Trophoblast cell (in vitro differentiated cells and primary cell): ENCODE results near the gene GPD1L.

Source experiments
- DNase-seq, 2 donors: peaks; one replicate each; pipeline ENCODE4 v3.0.0-alpha.2; 2016
- H2AFZ ChIP-seq: 2 replicates; pipeline ENCODE4 v1.6.1; 2013; ENCODE audit warnings: low read length, moderate library complexity, mild to moderate bottlenecking; ENCODE audit not compliant: insufficient read depth, poor library complexity
- H2AK5ac ChIP-seq: 2 replicates; pipeline ENCODE4 v1.6.1; 2013; ENCODE audit warnings: mild to moderate bottlenecking, low read length
- H2BK120ac ChIP-seq: 2 replicates; pipeline ENCODE4 v1.6.1; 2013; ENCODE audit warnings: low read length, mild to moderate bottlenecking, moderate library complexity; ENCODE audit not compliant: insufficient read depth, poor library complexity
- H2BK12ac ChIP-seq: 2 replicates; pipeline ENCODE4 v1.6.1; 2013; ENCODE audit warnings: mild to moderate bottlenecking, low read length, moderate library complexity
- H2BK5ac ChIP-seq: 2 replicates; pipeline ENCODE4 v1.6.1; 2013; ENCODE audit warnings: low read length, low read depth, moderate library complexity, mild to moderate bottlenecking; ENCODE audit not compliant: poor library complexity
- H3K14ac ChIP-seq: 2 replicates; pipeline ENCODE4 v1.6.1; 2013; ENCODE audit warnings: mild to moderate bottlenecking, low read length
- H3K18ac ChIP-seq: 2 replicates; pipeline ENCODE4 v1.6.1; 2013; ENCODE audit warnings: mild to moderate bottlenecking, low read length
- H3K23ac ChIP-seq: 2 replicates; pipeline ENCODE4 v1.6.1; 2013; ENCODE audit warnings: low read length
- H3K27ac ChIP-seq: 2 replicates; pipeline ENCODE4 v1.5.1; 2013; ENCODE audit warnings: low read depth, mild to moderate bottlenecking, inconsistent platforms, low read length, moderate library complexity
- H3K27me3 ChIP-seq: 2 replicates; pipeline ENCODE4 v1.6.1; 2013; ENCODE audit warnings: inconsistent platforms, mild to moderate bottlenecking, low read length, moderate library complexity; ENCODE audit not compliant: insufficient read depth
- H3K36me3 ChIP-seq, 2 experiments: 1 replicate in 1 of 2; 2 replicates in 1 of 2; pipeline ENCODE4 v1.6.1; 2013; ENCODE audit warnings: low read length in 2 of 2, mild to moderate bottlenecking in 2 of 2, moderate library complexity in 1 of 2; ENCODE audit not compliant: insufficient read depth in 2 of 2, control insufficient read depth in 1 of 2
- H3K4ac ChIP-seq: 2 replicates; pipeline ENCODE4 v1.6.1; 2013; ENCODE audit warnings: low read depth, mild to moderate bottlenecking, low read length, moderate library complexity
- H3K4me1 ChIP-seq, 2 experiments: 1 replicate in 1 of 2; 2 replicates in 1 of 2; pipeline ENCODE4 v1.6.1; 2013; ENCODE audit warnings: low read length in 2 of 2, mild to moderate bottlenecking in 2 of 2, moderate library complexity in 1 of 2; ENCODE audit not compliant: insufficient read depth in 2 of 2, control insufficient read depth in 1 of 2
- H3K4me2 ChIP-seq: 2 replicates; pipeline ENCODE4 v1.6.1; 2013; ENCODE audit warnings: inconsistent platforms, mild to moderate bottlenecking, low read length, moderate library complexity
- H3K4me3 ChIP-seq: 2 replicates; pipeline ENCODE4 v1.5.1; 2013; ENCODE audit warnings: mild to moderate bottlenecking, low read depth, low read length, inconsistent platforms
- H3K79me1 ChIP-seq: one replicate; pipeline ENCODE4 v1.6.1; 2013; ENCODE audit warnings: low read length
- H3K79me2 ChIP-seq: 2 replicates; pipeline ENCODE4 v1.6.1; 2013; ENCODE audit warnings: low read length, mild to moderate bottlenecking; ENCODE audit not compliant: control insufficient read depth, insufficient read depth, poor library complexity
- H3K9ac ChIP-seq: 2 replicates; pipeline ENCODE4 v1.6.1; 2013; ENCODE audit warnings: mild to moderate bottlenecking, low read length
- H3K9me3 ChIP-seq: 2 replicates; pipeline ENCODE4 v1.6.1; 2013; ENCODE audit warnings: low read depth, mild to moderate bottlenecking, control low read depth, inconsistent platforms, low read length; ENCODE audit not compliant: insufficient read depth
- H4K12ac ChIP-seq: 2 replicates; pipeline ENCODE4 v1.6.1; 2013; ENCODE audit warnings: low read depth, mild to moderate bottlenecking, low read length, moderate library complexity
- H4K8ac ChIP-seq: 2 replicates; pipeline ENCODE4 v1.6.1; 2013; ENCODE audit warnings: low read depth, mild to moderate bottlenecking, low read length, moderate library complexity
- H4K91ac ChIP-seq: one replicate; pipeline ENCODE4 v1.6.1; 2013; ENCODE audit warnings: low read depth, mild to moderate bottlenecking, low read length, moderate library complexity
- WGBS: extraction: QIAGEN DNeasy Blood & Tissue Kit; methylation state at CpG from one replicate; pipeline ENCODE4 v1.1.7; 2013; ENCODE audit warnings: missing lambda C conversion rate; ENCODE audit not compliant: insufficient read length, insufficient coverage; ENCODE audit errors: extremely low coverage; 5-methylcytosine and 5-hydroxymethylcytosine counted together

GPD1L gene

GRCh38 chr3:32109256-32109655 lies 2.8 kb downstream of the GPD1L start:
- Histone ChIP-seq H3K9ac (no peak overlapping the region), H3K79me1 (peaks cover 4% of the 10 kb centered on the region), H3K4me1 (peaks cover 3 to 9% of the 10 kb centered on the region in 2 experiments), H3K4me3 (no peak overlapping the region), H3K18ac (no peak overlapping the region), H2BK5ac (no peak overlapping the region), H3K27ac (no peak overlapping the region), H3K4ac (no peak overlapping the region), H3K27me3 (peaks cover 2% of the 10 kb centered on the region), H2BK12ac (no peak overlapping the region), H3K23ac (no peak overlapping the region), H2BK120ac (no peak overlapping the region), H3K14ac (no peak overlapping the region), H4K91ac (no peak overlapping the region), H3K4me2 (no peak overlapping the region), H2AFZ (no peak overlapping the region), H4K12ac (no peak overlapping the region), H3K79me2 (no peaks in the 10 kb centered on the region), H3K9me3 (no peaks in the 10 kb centered on the region), H2AK5ac (no peak overlapping the region), H3K36me3 (no peaks in the 10 kb centered on the region), H4K8ac (no peak overlapping the region)
- peak in 1 of 2 donors; percentile 9 for DNase-seq
- no CpG with 5 or more reads among the region's 2 CpGs for WGBS

- H3K79me2 ChIP-seq = no peaks in the 10 kb centered on the region
- no peak overlapping the region for H3K4me2 ChIP-seq
- WGBS = no CpG with 5 or more reads among the region's 3 CpGs
- H3K79me1 ChIP-seq = peaks cover 4% of the 10 kb centered on the region
- H2AK5ac ChIP-seq = no peak overlapping the region
- no peak overlapping the region for H2AFZ ChIP-seq
- H4K8ac ChIP-seq = no peak overlapping the region
- no peak overlapping the region for H2BK5ac ChIP-seq
- no peaks in the 10 kb centered on the region for H3K36me3 ChIP-seq
- no peak overlapping the region for H3K18ac ChIP-seq
- no peak overlapping the region for H3K4me3 ChIP-seq
- H2BK120ac ChIP-seq = no peak overlapping the region
- no peak overlapping the region for H3K23ac ChIP-seq
- no peak overlapping the region for H3K27ac ChIP-seq
- peaks cover 3 to 9% of the 10 kb centered on the region in 2 experiments for H3K4me1 ChIP-seq
- H4K91ac ChIP-seq = no peak overlapping the region
- peak in 1 of 2 donors; percentile 47 for DNase-seq
- no peak overlapping the region for H3K4ac ChIP-seq
- H3K9ac ChIP-seq = no peak overlapping the region
- H3K27me3 ChIP-seq = peaks cover 2% of the 10 kb centered on the region
- H4K12ac ChIP-seq = no peak overlapping the region
- H3K14ac ChIP-seq = no peak overlapping the region
- no peak overlapping the region for H2BK12ac ChIP-seq
- H3K9me3 ChIP-seq = no peaks in the 10 kb centered on the region
Measured at GRCh38 chr3:32110233-32110760, 3.9 kb downstream of the GPD1L start.

DNA sequence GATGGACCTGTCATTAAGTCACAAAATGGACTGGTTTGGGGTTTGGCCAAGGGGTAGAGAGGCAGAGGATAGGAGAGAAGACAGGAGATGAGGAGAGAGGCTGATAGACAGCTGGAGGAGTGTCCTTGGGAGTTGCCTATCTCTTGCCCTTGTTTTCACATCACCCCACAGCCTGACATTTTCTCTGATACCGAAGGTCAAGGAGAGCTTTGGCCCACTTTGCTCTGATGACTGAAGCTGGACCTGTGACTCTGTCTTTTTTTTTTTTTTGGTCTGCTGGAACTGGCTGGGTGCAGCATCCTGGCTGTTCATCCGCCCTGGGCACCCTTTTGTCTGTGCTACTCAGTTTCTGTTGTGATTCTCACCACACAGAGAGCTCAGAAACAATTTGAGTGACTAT lies 5.1 kb downstream of the GPD1L start:
- no peak overlapping the region for H2BK120ac ChIP-seq
- WGBS = no CpG with 5 or more reads among the region's 2 CpGs
- H3K4ac ChIP-seq = no peak overlapping the region
- H4K12ac ChIP-seq = no peak overlapping the region
- no peak overlapping the region for H4K91ac ChIP-seq
- no peak overlapping the region for H4K8ac ChIP-seq
- no peak for DNase-seq
- peaks cover 2% of the 10 kb centered on the region for H3K79me1 ChIP-seq
- no peak overlapping the region for H2BK12ac ChIP-seq
- H2BK5ac ChIP-seq = no peak overlapping the region
- H3K18ac ChIP-seq = no peak overlapping the region
- no peaks in the 10 kb centered on the region for H3K36me3 ChIP-seq
- no peak overlapping the region for H2AK5ac ChIP-seq
- H3K4me3 ChIP-seq = no peak overlapping the region
- peaks cover 0 to 6% of the 10 kb centered on the region in 2 experiments for H3K4me1 ChIP-seq
- no peaks in the 10 kb centered on the region for H3K9me3 ChIP-seq
- no peaks in the 10 kb centered on the region for H3K79me2 ChIP-seq
- no peak overlapping the region for H3K23ac ChIP-seq
- H3K4me2 ChIP-seq = no peak overlapping the region
- no peak overlapping the region for H3K14ac ChIP-seq
- H2AFZ ChIP-seq = no peak overlapping the region
- no peak overlapping the region for H3K27ac ChIP-seq
- peaks cover 2% of the 10 kb centered on the region for H3K27me3 ChIP-seq
- H3K9ac ChIP-seq = no peak overlapping the region

- Histone ChIP-seq H3K9me3 (no peaks in the 10 kb centered on the region), H3K9ac (no peak overlapping the region), H4K12ac (no peak overlapping the region), H4K8ac (no peak overlapping the region), H2AK5ac (no peak overlapping the region), H3K4ac (no peak overlapping the region), H3K79me2 (no peaks in the 10 kb centered on the region), H2BK12ac (no peak overlapping the region), H2BK120ac (no peak overlapping the region), H3K18ac (no peak overlapping the region), H2BK5ac (no peak overlapping the region), H2AFZ (no peak overlapping the region), H3K27ac (no peak overlapping the region), H3K4me1 (peaks cover 0 to 3% of the 10 kb centered on the region in 2 experiments), H3K14ac (no peak overlapping the region), H3K79me1 (no peaks in the 10 kb centered on the region), H4K91ac (no peak overlapping the region), H3K23ac (no peak overlapping the region), H3K36me3 (no peaks in the 10 kb centered on the region), H3K4me2 (no peak overlapping the region), H3K27me3 (no peaks in the 10 kb centered on the region), H3K4me3 (no peak overlapping the region)
- DNase-seq = no peak
Measured at GRCh38 chr3:32113566-32113965, 7.1 kb downstream of the GPD1L start.
